GM21825 (cell line): ENCODE measurements around the gene ERGIC3.
"Not testable (repeated sequence)": the region's sequence is repeated elsewhere in the genome, so short reads cannot be mapped to it uniquely, and the experiment has no call there.

ENCODE experiments used
- ATAC-seq: cut with Tn5 transposase; IDR thresholded peaks from one replicate; pipeline ENCODE4 v1.9.1; 2021; ENCODE audit warnings: mild to moderate bottlenecking, moderate library complexity; ENCODE audit not compliant: unreplicated experiment

ERGIC3 gene

DNA sequence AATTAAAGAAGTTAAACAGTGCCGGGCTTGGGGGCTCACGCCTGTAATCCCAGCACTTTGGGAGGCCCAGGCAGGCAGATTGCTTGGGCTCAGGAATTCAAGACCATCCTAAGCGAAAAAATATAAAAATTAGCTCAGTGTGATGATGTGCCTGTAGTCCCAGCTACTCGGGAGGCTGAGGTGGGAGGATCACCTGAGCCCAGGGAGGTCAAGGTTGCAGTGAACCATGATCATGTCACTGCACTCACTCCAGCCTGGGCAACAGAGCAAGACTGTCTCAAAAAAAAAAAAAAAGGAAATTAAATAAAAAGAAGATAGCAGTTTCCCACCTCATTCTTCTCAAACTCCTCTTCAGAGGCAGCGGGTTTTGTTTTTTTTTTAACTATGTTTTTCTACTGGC lies 24.1 kb upstream of the ERGIC3 start:
- ATAC-seq = not testable (repeated sequence)

DNA sequence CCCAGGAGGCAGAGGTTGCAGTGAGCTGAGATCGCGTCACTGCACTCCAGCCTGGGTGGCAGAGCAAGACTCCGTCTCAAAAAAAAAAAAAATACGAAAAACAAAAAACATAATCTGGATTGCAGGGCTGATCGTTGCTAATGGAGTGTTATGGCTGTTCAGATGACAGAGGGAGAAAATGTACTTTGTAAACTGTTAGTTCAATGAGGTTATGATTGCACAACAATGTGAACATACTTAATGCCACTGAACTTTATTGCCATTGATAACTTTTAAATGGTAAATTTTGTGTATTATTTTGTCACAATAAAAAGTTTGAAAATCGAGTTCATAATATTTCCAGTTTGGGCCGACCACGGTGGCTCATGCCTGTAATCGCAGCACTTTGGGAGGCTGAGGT lies 22.9 kb upstream of the ERGIC3 start:
- no peak for ATAC-seq

DNA sequence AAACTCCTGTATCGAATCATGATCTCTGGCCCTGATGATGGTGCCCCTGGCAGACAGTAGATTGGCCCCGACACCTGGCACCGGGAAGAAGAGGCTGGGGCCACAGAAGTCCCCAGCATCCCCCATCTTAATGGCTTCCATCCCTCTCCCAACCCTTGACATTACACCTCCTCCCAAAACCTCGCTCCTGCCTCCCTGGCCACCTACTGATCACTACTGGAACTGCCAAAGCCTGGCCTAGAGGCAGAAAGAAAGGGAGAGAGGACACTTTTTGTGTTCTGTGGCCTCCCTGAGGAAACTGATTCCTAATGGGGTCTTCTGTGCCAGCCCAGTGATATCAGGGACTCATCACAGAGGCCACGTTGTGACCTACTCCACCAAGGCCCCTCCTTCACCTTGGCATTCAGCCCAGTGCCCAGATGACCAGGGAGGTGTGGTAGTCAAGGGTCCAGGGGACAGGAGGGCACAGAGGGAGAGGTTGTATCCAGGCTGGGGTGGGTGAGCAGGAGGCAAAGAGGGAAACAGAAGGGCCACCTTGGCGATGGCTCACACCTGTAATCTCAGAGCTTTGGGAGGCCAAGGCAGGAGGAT lies 18.5 kb upstream of the ERGIC3 start:
- no peak for ATAC-seq

DNA sequence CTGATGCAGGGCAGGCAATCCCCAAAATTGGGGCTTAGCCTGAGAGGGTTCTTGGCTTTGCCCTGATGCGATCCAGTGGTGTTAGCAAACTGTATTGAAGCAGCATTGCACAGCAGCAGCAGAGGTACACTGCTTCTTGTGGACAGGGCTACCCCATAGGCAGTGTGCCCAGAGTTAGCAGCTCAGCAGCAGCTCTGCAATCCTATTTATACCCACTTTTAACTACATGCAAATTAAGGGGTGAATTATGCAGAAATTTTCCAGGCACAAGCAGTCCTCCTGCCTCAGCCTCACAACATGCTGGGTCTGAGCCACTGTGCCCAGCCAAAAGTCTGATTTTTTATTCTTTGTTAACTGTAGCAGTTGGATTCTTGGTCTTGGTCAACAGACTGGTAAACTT lies 16.2 kb upstream of the ERGIC3 start:
- no peak for ATAC-seq

DNA sequence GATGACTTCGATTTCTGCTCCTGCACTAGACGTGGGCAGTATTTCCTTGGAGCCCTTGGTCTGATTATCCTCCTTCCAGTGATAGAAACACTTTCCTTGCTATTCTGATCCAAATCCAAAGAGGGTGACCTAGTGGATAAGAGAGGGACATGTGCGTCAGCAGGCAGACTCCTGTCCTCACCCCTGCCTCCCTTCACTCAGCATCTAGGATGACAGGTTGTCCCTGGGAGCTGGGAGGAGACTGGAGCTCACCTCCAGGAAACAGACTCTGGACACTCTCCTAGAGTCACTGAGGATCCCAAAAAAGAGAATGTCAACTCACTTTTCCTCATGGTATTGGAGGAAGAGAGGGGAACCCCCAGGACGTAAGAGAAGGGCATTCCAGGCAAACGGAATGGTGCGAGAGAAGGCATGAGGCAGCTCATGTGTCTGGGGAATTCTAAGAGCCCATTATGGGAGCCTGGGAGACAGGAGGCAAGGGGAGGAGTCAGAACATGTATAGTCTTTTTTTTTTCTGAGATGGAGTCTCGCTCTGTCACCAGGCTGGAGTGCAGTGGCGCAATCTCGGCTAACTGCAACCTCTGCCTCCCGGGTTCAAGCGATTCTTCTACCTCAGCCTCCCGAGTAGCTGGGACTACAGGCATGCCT lies 14.6 kb upstream of the ERGIC3 start:
- no peak for ATAC-seq

DNA sequence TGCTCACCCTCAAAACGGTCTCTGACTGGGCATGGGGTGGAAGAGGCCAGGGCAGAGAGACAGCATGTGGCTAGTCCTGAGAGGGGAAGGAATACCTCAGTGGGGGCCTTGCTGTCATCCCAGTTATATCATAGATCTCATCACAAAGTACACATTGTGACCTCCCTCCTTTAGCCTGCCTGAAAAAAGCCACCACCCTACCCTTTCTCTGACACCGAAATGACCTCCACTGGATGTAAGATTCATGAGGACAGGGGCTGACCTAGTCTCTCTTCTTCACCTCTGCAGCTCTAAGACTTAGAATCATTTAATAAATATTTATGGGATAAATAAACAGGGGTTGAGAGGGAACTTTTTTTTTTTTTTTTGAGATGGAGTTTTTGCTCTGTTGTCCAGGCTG lies 12.3 kb upstream of the ERGIC3 start, which contains the start of gene C20orf173:
Gene C20orf173 (minus strand): TSS at position 101 of the 400 bp plus-strand sequence. CDS start 279 bp downstream, outside the sequence.
- ATAC-seq = no peak

- peak; percentile 39 for ATAC-seq
These were observed 2.1 kb upstream of the ERGIC3 start for GRCh38 chr20:35539756-35540212.

DNA sequence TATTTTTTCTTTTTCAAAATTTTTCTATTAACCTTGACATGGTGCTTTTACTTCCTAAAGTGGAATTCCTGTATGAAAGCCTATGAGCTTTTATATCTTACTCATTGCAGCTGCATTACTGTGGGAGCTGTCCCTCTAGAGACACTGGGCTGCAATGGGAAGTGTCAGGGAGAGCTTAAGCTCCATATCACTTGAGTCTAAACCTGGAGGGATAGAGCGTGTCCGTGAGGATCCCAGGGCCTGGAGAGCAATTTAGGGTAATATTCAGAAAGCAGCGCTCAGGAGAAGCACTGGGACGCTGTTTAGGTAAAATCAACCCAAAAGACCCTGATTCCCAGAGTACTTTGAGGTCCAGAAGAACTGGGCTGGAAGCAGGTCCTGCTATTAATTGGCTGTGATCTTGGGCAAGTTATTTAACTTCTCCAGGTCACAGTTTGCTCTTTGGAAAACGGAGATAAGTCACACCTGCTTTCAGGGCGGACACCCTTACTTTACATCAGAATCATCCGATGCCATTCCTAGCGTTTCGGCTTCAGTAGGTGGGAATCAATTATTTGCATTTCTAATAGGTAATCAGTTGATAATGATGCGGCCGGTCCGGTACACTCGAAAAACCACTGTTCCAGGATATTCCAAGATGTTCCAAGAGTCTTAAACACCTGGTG lies 628 bp upstream of the ERGIC3 start:
- ATAC-seq = no peak

GRCh38 chr20:35542990-35543389 lies 1.1 kb downstream of the ERGIC3 start:
- no peak for ATAC-seq

DNA sequence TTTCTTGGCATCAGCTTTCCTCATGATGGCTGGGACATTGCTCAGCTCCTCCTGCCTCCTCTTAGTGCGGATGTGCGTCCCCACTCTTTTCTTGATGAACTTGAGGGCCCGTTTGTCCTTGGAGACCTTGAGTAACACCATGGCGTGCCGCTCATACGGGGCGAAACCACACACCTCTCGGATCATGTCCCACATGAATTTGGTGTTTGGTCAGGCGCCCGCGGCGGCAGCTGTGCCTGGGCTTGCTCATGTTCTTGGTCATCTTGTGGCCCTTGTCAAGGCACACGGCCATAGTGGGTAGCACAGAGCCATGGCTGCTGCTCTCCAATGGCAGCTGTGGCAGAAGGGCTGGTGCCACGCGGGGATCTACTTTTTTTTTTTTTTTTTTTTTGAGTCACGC lies 2.6 kb downstream of the ERGIC3 start:
- ATAC-seq = no peak

- ATAC-seq = not testable (repeated sequence)
These were observed 3.1 kb downstream of the ERGIC3 start for GRCh38 chr20:35544941-35545340.

GRCh38 chr20:35546127-35546526 lies 4.2 kb downstream of the ERGIC3 start:
- no peak for ATAC-seq

DNA sequence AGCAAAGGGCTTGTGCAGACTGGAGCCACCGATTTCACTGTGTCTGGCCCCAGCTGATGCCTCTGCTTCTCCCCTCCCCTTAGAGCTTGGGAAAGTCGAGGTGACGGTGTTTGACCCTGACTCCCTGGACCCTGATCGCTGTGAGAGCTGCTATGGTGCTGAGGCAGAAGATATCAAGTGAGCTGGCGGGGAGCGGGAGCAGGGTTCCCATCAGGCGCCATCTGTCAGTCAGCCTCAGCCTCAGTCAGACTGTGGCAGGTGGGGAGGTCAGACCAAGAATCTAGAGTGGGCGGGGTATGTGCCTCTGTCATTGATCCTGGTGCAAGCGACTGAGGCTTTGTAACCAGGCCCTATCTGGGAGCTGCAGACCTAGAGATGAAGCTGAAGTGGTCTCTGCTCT lies 5.5 kb downstream of the ERGIC3 start:
- ATAC-seq = no peak

- no peak for ATAC-seq
These were observed 9.6 kb downstream of the ERGIC3 start for GRCh38 chr20:35551503-35551902.

DNA sequence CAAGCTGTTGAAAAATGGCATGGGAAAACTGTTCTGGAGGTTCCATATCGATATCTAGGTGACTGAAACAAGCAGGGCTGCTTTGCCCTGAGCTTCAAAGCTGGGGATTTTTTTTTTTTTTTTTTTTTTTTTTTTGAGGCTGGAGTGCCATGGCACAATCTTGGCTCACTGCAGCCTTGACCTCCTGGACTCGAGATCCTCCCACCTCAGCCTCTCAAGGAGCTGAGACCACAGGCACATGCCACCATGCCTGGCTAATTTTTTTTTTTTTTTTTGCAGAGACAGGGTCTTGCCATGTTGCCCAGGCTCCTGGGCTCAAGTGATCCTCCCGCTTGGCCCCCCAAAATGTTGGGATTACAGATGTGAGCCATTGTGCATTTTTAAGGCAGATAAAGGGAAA lies 11.0 kb downstream of the ERGIC3 start:
- no peak for ATAC-seq

DNA sequence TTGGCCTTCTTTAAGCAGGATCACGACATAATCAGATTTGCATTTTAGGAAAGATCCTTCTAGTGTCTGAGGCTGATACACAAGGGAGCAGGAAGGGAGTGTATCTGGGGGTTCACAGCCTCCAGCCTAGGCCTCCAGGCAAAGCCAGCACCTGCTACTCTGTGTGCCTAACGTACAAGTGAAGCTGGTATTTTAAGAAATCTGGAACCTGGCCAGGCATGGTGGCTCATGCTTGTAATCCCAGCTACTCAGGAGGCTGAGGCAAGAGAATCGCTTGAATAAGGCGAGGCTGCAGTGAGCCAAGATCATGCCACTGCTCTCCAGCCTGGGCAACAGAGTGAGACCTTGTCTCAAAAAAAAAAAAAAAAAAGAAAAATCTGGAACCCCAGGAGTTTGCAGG lies 13.6 kb downstream of the ERGIC3 start:
- not testable (repeated sequence) for ATAC-seq

- ATAC-seq = no peak
These were observed 14.2 kb downstream of the ERGIC3 start for GRCh38 chr20:35555951-35556645.

- no peak for ATAC-seq
These were observed 15.0 kb downstream of the ERGIC3 start for GRCh38 chr20:35556871-35557270.

- ATAC-seq = no peak
These were observed 16.6 kb downstream of the ERGIC3 start for GRCh38 chr20:35558451-35558850.

DNA sequence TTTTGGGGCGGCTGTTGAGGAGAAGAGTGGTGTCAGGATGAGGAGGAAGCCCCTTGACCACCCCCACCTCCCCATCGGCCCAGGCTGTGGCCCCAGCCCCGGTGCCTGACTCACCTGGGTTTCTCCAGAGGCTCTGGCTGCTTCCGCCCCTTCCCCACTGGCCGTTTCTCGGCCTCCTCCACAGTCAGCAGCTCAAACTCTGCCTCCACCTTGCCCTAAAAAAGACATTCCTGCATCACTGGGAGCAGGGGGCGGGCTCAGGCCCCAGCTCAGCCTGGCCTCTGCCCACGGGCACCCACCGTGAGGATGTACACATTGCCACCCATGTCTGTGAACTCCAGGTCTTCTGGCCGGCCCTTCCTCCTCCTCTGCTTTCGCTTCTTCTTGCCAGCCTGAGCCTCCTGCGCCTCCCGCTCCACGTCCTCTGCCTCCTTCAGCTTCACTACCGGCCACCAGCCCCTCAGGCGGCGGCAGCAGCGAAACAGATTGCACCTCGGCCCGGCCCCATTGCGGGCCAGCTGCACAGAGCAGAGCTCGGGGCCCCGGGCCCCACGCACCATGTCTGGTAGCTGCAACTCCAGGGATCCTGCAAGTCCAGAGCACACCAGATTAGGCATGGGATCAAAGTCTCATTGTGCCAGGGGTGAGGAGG lies 17.3 kb downstream of the ERGIC3 start:
- ATAC-seq = no peak

GRCh38 chr20:35560105-35560511 lies 18.2 kb downstream of the ERGIC3 start:
- ATAC-seq = no peak
